Effector CD8-positive, alpha-beta T cell (primary cell): ENCODE results near the gene AKR1B15.
"Not testable (repeated sequence)": the region's sequence is repeated elsewhere in the genome, so short reads cannot be mapped to it uniquely, and the experiment has no call there.

Experiments
- DNase-seq: peaks from one replicate; lab custom pipeline; 2025; lab: John Stamatoyannopoulos, UW

AKR1B15 gene

DNA sequence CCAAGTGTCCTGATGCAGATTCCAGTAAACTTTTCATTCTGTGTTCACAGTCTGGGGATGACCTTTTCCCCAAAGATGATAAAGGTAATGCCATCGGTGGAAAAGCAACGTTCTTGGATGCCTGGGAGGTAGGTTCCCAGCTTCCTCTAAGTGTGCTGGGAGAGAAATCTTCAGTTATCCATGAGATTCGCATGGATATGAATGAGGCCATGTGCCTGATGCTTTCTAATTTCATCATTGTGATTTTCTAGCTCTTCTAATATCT is 16.0 kb upstream of the AKR1B15 start:
- no peak for DNase-seq

DNA sequence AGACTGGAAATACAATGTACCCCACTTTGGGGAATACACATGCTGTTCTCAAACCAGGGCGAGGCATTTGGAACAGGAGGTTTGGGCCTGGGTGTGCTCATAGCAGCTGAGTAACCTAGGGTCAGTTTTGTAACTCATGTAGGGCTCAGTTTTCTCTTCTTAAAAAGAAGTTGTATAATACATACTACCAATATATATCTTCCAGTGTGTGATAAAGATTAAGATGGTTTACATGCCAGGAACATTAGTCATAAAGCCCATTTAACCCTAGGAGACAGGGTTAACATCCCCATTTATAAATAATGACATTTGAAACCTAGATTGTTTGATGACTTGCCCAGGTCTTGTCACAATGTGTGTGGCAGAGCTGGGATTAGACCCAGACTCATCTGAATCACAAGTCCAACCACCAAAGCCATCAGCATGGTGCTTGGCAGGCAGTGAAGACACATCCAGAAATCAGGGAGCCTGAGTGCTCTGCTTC is 15.6 kb upstream of the AKR1B15 start:
- no peak for DNase-seq

DNA sequence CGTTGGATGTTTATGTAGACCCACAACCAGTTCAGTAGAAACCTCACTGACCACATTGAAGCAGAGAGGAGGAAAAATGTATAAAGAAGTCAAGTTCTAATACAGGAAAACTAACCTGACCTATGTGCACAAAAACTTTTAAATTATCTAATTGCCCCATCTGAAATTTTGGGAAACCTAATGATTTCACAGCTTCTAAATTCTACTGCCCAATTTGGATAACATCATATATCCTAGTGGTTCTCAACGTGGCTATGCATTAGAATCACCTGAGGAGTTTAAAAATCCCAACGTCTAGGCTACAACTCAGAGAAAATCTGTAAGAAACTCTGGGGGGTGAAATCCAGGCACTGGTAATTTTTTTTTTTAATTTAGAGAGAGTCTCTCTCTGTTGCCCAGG is 14.3 kb upstream of the AKR1B15 start:
- DNase-seq, result no peak

DNA sequence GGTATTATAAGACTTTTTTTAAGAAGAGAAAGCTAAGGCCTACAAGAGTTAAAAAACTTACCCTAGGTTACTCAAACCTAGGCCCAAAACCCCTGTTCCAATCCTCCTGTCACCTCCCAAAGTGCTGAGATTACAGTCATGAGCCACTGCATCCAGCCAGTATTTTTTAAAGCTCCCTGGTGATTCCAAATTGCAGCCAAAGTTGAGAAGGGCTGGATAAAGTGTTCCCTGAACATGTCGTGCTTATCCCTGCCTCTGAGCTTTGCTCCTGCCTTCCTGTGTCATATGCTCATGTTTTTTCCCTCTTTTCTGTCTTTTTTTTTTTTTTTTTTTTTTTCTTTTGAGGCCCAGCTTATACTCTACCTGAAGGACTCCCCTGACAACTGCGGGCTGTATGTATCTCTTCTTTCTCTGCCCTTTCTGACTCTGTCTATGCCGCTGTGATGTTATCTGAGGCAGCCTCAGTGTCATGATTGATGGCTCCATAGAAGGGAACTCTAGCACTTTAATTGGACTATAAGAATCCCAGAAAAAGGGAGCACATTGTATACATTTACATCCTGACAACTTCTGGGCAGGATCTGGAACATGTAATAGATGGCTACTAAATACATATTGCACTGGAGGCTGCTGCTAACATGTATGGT is 13.5 kb upstream of the AKR1B15 start:
- no peak for DNase-seq

DNA sequence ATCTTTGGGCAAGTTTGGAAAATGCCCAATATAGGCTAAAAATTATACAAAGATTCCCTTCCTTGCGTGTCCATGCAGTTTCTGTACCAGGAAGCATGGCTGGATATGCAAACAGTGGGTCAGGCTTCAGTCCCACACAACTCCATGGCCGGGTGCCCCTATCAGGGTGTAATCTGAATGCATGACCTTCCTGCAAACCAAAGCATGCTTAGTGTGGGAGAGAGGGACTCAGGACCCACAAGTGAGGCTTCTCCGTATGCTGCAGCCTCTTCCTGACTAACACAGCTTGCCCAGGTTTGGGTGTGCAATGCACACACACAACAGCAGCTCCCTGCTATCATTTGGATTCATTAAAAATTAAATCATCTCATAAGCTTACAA is 13.0 kb upstream of the AKR1B15 start:
- DNase-seq, result no peak

DNA sequence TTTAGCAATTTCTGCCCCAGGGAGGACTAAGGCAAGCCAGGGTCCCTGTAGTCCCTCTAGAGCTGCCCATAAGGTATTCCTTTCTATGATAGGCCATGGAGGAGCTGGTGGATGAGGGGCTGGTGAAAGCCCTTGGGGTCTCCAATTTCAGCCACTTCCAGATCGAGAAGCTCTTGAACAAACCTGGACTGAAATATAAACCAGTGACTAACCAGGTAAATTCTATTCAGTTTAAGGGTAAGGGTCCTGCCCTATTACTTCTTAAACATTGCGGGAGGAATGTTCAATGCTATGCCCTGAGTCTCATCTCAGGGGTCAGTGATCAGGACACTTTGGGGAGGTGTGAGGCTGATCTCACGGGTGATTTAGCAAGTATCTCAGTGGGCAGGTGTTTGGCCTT is 12.4 kb upstream of the AKR1B15 start:
- DNase-seq, result not testable (repeated sequence)

DNA sequence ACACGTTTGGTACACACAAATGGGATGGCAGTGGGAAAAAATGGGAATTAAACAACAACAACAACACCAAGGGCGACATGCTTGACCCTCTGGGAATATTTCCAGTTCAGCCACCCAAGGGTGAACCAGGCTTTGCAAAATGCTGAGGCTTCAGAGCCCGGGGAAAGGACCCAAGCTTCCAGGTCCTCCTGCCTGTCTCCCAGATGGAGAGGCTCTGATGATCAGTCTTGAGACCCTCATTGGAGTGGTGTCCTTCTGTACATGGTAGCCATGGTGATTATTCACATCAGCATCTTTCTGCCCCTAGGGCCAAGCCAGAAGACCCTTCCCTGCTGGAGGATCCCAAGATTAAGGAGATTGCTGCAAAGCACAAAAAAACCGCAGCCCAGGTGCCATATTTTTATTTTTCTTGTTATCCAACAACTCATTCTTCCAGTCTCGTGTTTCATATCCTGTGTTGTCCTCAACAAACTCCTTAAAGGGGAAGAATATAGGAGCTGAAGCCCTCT is 11.6 kb upstream of the AKR1B15 start:
- DNase-seq, result not testable (repeated sequence)

DNA sequence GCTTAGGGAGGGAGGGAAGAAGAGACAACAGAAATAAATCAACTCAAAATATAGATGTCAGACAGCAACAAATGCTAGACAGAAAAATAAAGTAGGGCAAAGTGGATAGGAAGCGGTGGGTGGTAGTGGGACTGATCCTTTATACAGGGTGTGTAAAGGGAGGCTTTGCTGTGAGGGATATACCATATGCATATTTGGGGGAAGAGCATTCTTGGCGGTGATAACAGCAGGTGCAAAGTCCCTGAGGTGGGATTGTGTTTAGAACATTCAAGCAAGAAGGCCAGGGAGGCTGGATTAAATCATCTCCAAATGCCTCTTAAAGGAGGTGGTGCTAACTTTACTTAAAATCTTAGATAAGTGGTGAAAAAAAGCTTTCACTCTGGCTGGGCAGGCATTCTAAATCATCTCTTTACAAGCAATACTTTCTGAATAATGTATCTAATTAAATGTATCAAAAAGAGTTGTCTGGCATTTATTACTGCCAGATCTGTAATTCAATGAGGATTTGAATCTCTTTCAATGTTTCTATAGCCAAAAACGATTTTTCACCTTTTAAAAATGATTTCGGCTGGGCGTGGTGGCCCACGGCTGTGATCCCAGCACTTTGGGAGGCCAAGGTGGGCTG is 9.4 kb upstream of the AKR1B15 start:
- DNase-seq, result no peak

DNA sequence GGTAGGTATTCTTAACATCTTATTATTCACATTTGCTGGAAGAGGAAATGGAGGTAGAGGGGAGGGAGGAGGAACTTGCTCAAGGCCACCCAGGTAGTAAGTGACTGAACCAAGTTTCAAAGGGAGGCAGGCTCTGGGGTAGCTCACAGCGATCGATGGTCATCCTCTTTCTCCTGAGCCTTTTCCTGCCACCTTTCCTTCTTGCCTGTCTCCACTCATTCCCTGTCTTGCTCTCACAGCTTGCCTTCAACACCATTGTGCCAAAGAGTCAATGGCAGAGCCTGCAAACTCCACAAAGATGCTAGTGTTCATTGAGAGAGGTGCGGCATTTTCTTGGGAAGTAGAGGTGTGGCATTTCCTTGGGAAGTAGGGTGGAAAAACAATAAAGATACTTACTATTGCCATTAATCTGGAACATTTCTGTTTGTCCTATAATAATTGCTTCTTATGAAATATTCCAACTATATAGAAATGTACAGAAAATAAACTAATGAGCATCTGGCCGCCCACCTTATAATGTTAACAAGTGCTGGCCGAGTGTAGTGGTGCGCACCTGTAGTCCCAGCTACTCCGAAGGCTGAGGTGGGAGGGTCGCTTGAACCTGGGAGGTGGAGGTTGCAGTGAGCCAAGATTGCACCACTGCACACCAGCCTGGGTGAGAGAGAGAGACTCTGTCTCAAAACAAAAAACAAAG is 7.3 kb upstream of the AKR1B15 start:
- DNase-seq, result not testable (repeated sequence)

DNA sequence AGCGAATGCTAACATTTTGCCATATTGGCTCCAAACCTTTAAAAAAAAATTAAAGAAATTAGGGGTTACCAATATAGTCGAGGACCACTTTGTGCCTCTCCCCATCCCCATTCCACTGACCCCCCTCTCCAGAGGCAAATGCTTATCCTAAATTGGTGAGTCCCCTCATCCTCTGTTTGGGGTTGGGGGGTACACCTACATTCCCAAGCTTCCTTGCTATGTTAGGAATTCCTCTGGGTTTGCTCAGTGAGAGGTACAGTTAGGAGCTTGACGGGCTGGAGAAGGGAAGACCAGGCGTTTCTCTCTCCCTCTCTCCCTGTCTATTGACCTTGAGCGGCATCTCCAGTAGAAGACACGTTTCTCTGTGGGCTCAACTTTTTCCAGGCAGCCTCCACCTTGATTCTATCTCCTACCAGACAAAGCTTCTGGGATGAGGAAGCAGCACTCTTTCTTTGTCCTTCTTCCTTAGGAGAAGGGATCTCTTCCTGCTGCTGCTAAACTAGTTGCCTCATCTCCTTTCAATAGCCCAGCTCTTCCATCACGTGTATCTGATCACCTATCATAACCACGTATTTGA is 6.6 kb upstream of the AKR1B15 start:
- DNase-seq, result no peak

DNA sequence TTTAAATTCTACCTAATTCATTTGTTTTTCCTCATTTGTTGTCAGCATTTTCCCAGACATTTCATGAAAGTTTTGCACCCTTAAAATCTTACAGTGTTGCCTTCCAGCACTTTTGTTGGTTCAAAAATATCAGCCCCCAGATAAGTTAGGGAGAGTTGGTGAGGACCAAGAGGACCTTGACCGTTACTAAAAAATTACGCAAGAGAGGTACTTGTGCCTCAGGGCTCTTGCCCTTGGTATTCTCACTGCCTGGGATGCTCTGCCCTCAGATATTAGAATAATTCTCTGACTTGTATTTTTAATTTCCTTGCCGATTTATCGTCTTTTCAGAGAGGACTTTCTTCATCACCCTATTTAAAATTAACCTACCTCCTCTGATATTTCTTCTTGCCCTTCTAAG is 3.5 kb upstream of the AKR1B15 start:
- no peak for DNase-seq

DNA sequence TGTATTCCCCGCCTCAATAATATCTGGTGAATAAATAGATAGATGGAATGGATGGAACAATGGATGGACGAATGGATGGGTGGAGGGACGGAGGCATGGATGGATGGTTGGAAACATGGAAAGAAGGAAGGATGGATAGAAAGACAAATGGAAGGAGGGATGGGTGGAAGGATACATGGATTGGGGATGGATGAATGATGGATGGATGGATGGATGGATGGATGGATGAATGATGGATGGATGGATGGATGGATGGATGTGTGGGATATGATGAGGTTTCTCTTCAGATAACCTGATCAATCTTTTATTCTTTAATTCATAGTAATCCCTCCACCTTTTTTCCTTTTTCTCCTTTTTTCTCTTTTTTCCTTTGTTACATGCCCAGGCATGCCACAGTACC is 3.0 kb upstream of the AKR1B15 start:
- DNase-seq, result no peak

DNA sequence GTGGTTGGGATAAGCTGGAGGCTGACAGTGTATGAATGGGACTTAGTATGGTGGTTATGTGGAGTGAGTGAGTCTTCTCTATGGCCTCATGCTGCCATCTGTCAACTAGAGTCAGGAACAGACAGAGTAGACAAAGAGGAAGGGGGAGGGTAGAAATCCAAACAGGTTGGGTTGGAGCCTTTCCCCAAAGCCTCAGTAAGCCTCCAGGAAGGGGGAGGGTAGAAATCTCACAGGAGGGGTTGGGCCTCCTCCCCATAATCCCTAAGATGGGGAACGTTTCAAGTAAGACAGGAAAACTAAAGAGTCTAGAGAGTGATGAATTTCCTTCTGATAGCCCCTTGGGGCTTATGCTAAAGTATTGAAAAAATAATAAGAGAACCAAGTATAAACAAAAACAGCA is 2.0 kb upstream of the AKR1B15 start:
- no peak for DNase-seq

DNA sequence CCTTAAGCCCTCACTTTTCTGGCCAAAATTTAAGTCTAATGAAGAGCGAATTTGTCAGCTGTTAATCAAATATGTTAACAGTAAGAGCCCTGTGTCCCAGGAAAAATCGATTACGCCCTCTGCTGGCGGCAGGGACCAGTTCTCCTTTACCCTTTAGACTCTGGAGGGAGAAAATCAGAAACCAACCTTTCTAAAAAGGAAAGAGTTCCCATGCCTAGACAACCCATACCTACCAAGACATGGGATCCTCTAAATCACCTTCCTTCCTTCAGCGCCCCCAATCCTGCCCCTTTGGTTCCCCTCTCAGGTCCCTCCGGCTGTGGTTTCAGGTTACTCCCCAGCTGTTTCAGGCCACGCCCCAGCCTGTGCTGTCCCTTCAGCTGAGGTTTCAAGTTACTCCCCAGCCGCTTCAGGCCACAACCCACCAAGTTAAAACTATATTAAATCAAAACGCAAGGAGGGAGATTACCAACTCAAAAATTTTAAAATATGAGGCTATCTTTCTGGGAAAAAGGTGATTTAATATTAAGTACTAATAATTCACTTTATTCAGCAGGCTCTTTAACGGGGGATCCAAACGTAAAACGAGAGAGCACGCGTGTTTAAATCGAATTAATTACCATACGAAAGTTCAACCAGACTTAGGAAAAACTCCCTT is 1.4 kb upstream of the AKR1B15 start:
- peak; percentile 47 for DNase-seq

DNA sequence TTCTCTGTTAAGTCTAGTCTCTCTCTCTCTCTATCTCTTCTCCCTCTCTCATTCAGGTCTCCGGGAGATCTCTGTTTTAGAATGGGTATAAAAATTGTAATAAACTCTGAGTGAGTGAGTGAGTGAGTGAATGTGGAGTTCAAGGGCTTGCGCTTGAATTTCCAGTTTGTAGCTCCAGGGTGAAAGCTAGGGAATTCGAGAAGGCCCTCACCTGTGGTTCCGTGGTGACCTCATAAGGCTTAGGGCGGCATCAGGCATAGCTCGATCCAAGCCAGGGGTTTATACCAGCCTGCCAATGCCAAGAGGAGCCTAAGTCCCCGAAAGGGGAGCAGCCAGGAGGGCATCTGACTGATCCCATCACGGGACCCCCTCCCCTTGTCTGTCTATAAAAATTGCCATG is 456 bp downstream of the AKR1B15 start:
- no peak for DNase-seq

DNA sequence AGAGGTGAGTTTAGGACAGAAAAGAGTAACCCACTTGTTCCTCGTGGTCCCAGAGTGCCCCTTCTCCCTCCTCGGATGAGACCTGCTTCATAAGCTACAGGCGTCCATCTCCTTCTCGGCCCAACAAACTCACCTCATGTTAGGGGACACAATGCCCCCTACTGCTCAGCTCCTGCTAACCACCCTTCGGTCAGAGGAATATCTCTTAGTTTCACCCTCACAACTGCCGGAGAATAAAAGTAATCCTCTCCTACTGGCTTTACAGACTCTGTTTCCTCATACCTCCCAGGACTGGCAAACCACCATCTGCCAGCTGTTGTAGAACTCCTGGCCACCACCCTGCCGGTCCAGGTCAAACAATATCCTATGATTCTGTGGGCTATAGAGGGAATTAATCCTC is 3.2 kb downstream of the AKR1B15 start:
- no peak for DNase-seq

DNA sequence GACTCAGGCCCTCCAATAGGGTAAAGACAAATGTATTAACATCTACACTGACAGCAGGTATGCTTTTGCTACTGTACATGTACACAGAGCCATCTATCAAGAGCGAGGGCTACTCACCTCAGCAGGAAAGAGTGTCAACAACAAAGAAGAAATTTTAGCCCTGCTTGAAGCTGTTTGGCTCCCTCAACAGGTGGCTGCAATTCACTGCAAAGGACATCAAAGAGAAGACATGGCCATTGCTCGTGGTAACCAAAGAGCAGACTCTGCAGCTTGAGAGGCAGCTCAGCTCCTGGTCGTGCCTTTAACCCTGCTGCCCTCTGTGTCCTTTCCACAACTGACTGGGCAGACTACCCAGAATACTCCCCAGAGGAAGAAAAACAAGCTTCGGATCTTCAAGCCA is 5.1 kb downstream of the AKR1B15 start:
- no peak for DNase-seq

DNA sequence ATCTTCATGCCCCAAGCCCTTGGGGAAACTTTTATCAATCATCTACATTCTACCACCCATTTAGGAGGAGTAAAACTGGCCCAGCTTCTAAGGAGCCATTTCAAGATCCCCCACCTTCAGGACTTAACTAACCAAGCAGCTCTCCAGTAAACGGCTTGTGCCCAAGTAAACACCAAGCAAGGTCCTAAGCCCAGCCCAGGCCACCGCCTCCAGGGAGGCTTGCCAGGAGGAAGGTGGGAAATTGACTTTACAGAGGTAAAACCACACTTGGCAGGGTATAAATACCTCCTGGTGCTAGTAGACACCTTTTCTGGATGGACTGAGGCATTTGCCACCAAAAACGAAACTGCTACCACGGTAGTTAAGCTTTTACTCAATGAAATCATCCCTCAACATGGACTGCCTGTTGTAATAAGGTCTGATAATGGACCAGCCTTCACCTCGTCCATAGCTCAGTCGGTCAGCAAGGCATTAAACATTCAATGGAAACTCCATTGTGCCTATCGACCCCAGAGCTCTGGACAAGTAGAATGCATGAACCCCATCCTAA is 5.6 kb downstream of the AKR1B15 start:
- no peak for DNase-seq

DNA sequence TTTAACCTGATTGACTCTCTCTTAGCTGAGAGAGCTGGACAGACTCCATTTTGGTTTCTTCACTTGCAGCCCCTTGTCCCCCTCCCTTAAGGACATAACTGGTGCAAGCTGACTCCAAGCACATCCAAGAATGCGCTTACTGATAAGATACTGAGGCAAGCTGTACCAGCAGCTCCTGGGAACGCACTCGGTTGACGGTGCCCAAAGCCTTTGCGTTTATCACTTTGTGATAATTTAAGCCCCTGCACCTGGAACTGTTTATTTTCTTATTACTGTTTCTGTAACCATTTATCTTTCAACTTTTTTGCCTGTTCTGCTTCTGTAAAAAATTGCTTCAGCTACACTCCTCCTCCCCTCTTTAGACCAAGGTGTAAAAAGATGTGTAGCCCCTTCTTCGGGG is 8.5 kb downstream of the AKR1B15 start:
- DNase-seq, result no peak

DNA sequence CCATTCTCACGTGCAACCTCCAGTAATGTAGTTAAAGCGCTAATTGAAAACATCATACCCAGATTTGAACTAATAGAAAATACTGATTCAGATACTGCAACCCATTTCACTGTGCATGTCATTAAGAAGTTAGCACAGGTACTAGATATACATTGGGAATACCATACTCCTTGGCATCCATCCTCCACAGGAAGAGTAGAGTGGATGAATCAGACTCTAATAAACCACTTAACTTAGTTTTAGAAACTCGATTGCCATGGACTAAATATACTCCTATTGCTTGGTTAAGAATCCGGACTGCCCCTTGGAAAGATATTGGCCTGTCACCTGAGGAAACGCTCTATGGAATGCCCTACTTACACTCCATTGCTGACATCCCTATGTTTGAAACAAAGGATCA is 9.5 kb downstream of the AKR1B15 start:
- DNase-seq, result no peak

DNA sequence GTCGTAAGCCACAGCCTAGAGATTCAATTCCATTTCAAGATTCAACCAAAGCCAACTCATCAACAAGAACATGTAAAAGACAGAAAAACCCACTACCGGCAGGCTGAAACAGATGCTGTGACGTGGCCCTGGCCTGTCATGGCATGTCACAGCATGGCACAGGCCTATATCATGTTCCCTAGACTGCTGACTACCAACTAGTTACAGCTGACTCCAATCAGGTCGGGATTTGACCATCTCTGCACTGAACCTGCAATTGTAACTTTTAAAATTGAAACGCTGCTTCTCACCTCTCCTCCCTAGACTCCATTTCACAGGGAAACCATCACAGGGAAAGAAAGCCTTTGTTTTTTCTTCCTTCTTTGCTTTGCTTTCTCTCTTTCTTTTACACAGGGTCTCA is 12.7 kb downstream of the AKR1B15 start:
- not testable (repeated sequence) for DNase-seq

DNA sequence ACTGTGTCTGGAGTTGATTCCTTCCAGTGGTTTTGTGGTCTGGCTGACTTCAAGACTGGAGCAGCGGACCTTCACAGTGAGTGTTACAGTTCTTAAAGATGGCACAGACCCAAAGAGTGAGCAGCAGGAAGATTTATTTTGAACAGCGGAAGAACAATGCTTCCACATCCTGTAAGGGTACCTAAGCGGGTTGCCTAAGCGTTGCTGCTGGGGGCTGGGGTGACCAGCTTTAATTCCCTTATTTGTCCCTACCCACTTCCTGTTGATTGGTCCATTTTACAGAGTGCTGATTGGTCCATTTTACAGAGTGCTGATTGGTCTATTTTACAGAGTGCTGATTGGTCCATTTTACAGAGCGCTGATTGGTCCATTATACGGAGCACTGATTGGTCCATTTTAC is 13.2 kb downstream of the AKR1B15 start:
- no peak for DNase-seq
